Body of pancreas (tissue), 4 donors: ENCODE measurements around the gene UBL4A. TPM values are rescaled to one million over a fixed set of nuclear protein-coding genes. Genes with fewer than 3 reads are reported as not detected.

Experiments used
- ATAC-seq: fragments of 150-250 bp; one replicate; pipeline ENCODE4 v1.9.1; 2016
- DNase-seq, 4 donors: peaks; one replicate each; pipeline ENCODE4 v3.0.0-alpha.2; 2019
- H3K27ac ChIP-seq, 4 donors: fragments of 200-600 bp; sonication (generic); 1 replicate in 3 of 4; 2 replicates in 1 of 4; pipeline versions ENCODE4 v1.5.1 to v1.6.1; 2016 to 2019; ENCODE audit warnings: mild to moderate bottlenecking in 1 of 4, mixed read lengths in 1 of 4, moderate library complexity in 1 of 4
- H3K27me3 ChIP-seq, 2 donors: fragments of 200-600 bp; sonication (generic); one replicate each; pipeline ENCODE4 v1.6.0; 2016; ENCODE audit warnings: mild to moderate bottlenecking in 1 of 2
- H3K36me3 ChIP-seq, 2 donors: fragments of 200-600 bp; sonication (generic); replicated peaks in 1 of 2; 2 replicates each; pipeline ENCODE4 v1.5.1; 2016; ENCODE audit warnings: low read depth in 2 of 2; ENCODE audit not compliant: insufficient read depth in 1 of 2
- H3K4me1 ChIP-seq: fragments of 200-600 bp; sonication (generic); one replicate; pipeline ENCODE4 v1.6.0; 2016
- H3K4me3 ChIP-seq, 2 donors: fragments of 200-600 bp; sonication (generic); 1 replicate in 1 of 2; 2 replicates in 1 of 2; pipeline ENCODE4 v1.5.1; 2016 to 2019
- H3K9me3 ChIP-seq, 3 donors: fragments of 200-600 bp; sonication (generic); 1 replicate in 2 of 3; 2 replicates in 1 of 3; pipeline ENCODE4 v1.5.1; 2016
- POLR2A ChIP-seq, 3 donors: fragments of 450-650 bp; IDR thresholded peaks; one replicate each; pipeline ENCODE4 v1.6.1; 2016; ENCODE audit warnings: antibody characterized with exemption in 3 of 3, mild to moderate bottlenecking in 2 of 3
- WGBS, 2 donors: methylation state at CpG; one replicate each; pipeline ENCODE4 v1.1.5; 2017; 5-methylcytosine and 5-hydroxymethylcytosine counted together
- intact Hi-C: fragments of 100-400 bp; cut with DNase I; formaldehyde crosslinking; loops from one replicate; pipeline ENCODE4 v1.15.1; 2023
- total RNA-seq, 2 donors: library from RNA; depleted of rRNA; stranded (reverse); fragments of >200 nt; gene quantifications; one replicate each; pipeline ENCODE4 v1.1.0, GENCODE V29; 2016
- TF ChIP-seq, protein P1 (sequence below), 7 experiments: fragments of 450-650 bp in 4 of 7; fragments of 200-600 bp in 3 of 7; sonication (generic) in 3 of 7; IDR thresholded peaks; one replicate each; pipeline ENCODE4 v1.5.1; 2016 to 2019; ENCODE audit warnings: antibody characterized with exemption in 7 of 7

The UBL4A gene
- total RNA-seq, 2 donors from 2014 or later = 24.9 to 34.9 TPM

DNA sequence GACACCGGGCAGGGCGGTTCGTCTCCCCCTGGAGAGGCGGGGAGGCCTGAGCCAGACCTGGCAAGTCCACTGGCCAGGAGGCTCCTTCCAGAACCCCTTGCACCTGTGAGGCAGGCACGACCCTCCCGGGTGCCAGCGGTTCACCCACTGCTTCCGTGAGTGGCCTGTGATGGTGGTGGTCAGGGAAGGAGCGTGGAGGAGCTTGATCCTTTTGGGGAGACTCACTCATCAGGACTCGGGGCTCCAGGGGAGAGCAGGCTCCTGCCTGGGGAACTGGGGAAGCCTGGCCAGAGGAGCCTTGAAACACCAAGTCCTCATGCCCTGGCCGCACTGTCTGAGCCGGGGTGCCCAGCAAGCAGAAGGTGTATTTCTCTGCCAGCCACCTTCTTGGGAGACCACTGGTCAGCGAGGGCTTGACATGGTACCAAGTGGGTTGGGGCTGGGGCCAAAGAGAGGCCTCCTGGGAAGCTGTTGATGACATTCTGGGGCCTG lies 41.6 kb downstream of the UBL4A start:
- H3K36me3 ChIP-seq = peaks cover 0 to 4% of the 10 kb centered on the region in 2 donors
- ATAC-seq (peak; percentile 6), DNase-seq (no peak)

DNA sequence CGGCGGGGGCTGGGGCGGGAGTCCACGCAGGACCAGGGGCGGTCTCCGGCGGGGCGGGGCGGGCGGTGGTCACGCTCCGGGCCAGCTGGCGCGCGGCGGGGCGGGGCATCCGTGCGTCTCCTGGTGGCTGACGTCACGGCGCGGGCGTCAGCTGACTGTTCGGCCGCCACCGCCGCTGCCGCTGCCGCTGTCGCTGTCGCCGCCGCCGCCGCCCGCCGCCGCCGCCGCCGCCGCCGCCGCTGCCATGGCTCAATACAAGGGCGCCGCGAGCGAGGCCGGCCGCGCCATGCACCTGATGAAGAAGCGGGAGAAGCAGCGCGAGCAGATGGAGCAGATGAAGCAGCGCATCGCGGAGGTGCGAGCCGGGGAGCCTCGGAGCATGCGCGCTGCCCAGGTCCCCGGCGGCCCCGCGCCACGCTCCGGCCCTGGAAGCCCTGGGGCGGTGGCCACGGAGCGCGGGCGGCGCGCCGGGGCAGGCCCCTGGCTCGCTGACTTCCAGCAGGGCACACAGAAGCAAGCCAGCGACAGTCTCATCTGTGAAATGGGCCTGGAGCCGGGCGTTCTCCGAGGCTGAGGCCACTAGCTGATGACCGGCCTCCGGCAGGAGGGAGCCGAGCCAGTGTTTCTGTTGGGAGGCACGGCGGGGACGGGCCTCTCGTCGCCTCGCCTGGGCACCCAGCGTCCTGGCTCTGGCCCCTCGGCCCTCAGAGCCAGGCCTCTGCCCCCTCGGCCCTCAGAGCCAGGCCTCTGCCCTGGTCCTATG lies 42.2 kb downstream of the UBL4A start, which contains the start of gene FAM50A:
TSS of gene FAM50A (plus strand) at position 150 of the 763 bp plus-strand sequence. CDS start at position 245, 95 bp downstream.
- intact Hi-C loops = no loop called here
- peaks cover 0 to 4% of the 10 kb centered on the region in 2 donors for H3K36me3 ChIP-seq
- WGBS, 2 donors = 1% methylated on average over 54 of the region's 94 CpGs; no CpG with 5 or more reads in 1 of the 2 donors
- H3K27me3 ChIP-seq = no peaks in the 10 kb centered on the region
- peak within 1 kb of the TSS; percentile 58 to 81 (median 72) for H3K27ac ChIP-seq
- TF ChIP-seq, protein P1, sequence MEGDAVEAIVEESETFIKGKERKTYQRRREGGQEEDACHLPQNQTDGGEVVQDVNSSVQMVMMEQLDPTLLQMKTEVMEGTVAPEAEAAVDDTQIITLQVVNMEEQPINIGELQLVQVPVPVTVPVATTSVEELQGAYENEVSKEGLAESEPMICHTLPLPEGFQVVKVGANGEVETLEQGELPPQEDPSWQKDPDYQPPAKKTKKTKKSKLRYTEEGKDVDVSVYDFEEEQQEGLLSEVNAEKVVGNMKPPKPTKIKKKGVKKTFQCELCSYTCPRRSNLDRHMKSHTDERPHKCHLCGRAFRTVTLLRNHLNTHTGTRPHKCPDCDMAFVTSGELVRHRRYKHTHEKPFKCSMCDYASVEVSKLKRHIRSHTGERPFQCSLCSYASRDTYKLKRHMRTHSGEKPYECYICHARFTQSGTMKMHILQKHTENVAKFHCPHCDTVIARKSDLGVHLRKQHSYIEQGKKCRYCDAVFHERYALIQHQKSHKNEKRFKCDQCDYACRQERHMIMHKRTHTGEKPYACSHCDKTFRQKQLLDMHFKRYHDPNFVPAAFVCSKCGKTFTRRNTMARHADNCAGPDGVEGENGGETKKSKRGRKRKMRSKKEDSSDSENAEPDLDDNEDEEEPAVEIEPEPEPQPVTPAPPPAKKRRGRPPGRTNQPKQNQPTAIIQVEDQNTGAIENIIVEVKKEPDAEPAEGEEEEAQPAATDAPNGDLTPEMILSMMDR (IDR thresholded peaks at IDR 0.05) = peak in 2 of 7 experiments; percentile 14 to 24
- no peak for TF ChIP-seq POLR2A (IDR thresholded peaks at IDR 0.05)
- peak within 1 kb of the TSS; percentile 10 to 25 for H3K4me3 ChIP-seq
- peaks cover 22% of the 10 kb centered on the region for H3K4me1 ChIP-seq
- peak; percentile 77 to 86 (median 80) for DNase-seq
- H3K9me3 ChIP-seq = no peaks in the 10 kb centered on the region
- ATAC-seq = peak; percentile 91

More for the DNA sequence above, 41.6 kb downstream of the UBL4A start:
- Histone ChIP-seq H3K4me1 (peaks cover 22% of the 10 kb centered on the region), H3K27ac (peak overlapping the region in 3 of 4 donors; percentile 20 to 81 (median 78)), H3K27me3 (no peaks in the 10 kb centered on the region), H3K9me3 (no peaks in the 10 kb centered on the region), H3K4me3 (peak overlapping the region; percentile 10 to 25)
- intact Hi-C loops = no loop called here
- WGBS, 2 donors = 35% methylated on average over 4 of the region's 13 CpGs; no CpG with 5 or more reads in 1 of the 2 donors
- TF ChIP-seq, protein P1 (IDR thresholded peaks at IDR 0.05) = no peak
- TF ChIP-seq POLR2A (IDR thresholded peaks at IDR 0.05) = no peak

GRCh38 chrX:154443479-154443910 lies 42.9 kb downstream of the UBL4A start:
- H3K27ac ChIP-seq = peak overlapping the region; percentile 58 to 81 (median 72)
- H3K4me1 ChIP-seq = peaks cover 26% of the 10 kb centered on the region
- intact Hi-C loops = no loop called here
- TF ChIP-seq, protein P1 (IDR thresholded peaks at IDR 0.05) = no peak
- no peak for TF ChIP-seq POLR2A (IDR thresholded peaks at IDR 0.05)
- no peaks in the 10 kb centered on the region for H3K27me3 ChIP-seq
- H3K4me3 ChIP-seq = no peak overlapping the region
- DNase-seq (no peak), ATAC-seq (peak; percentile 5)
- 13% methylated on average over 9 to 10 of the region's 10 CpGs for WGBS, 2 donors
- H3K9me3 ChIP-seq = no peaks in the 10 kb centered on the region
- peaks cover 0 to under 1% of the 10 kb centered on the region in 2 donors for H3K36me3 ChIP-seq

DNA sequence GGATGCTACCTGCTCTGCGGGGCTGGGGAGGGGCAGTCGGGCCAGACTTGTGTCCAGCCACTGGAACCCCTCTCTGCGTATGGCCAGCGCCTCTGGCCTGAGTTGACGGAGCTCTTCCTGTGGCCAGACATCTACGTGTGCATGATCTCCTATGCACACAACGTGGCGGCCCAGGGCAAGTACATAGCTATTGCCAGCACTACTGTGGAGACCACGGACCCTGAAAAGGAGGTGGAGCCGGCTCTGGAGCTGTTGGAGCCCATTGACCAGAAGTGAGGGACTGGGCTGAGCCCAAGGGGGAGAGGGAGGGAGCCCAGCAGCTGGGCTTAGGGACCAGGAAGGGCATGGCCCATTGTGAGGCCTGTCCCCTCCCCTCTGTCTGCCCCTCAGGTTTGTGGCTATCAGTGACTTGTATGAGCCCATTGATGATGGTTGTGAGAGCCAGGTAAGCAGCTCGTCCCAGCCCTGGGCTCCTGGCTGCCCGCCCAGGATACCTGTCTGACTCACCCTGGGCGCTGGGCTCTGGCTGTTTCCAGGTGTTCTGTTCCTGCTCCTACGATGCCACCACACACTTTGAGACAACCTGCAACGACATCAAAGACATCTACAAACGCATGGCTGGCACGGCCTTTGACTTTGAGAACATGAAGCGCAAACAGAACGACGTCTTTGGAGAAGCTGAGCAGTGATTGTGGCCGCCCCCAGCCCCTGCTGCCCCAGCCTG lies 44.3 kb downstream of the UBL4A start:
- no peaks in the 10 kb centered on the region for H3K36me3 ChIP-seq
- 82 to 87% methylated on average over 7 to 18 of the region's 21 CpGs for WGBS, 2 donors
- ATAC-seq = no peak
- no peaks in the 10 kb centered on the region for H3K9me3 ChIP-seq
- peaks cover 33% of the 10 kb centered on the region for H3K4me1 ChIP-seq
- intact Hi-C loops = no loop called here
- H3K27ac ChIP-seq = no peak overlapping the region
- DNase-seq = peak; percentile 28 to 72 (median 30)
- no peaks in the 10 kb centered on the region for H3K27me3 ChIP-seq
- no peak overlapping the region for H3K4me3 ChIP-seq
- TF ChIP-seq, protein P1 (IDR thresholded peaks at IDR 0.05) = no peak
- no peak for TF ChIP-seq POLR2A (IDR thresholded peaks at IDR 0.05)
